CD4-positive, alpha-beta T cell treated with Interleukin-15 for 4 hours (primary cell): ENCODE results near the gene SORCS2.

Experiments
- DNase-seq: peaks from one replicate; pipeline ENCODE4 v3.0.0-alpha.2; 2020; ENCODE audit warnings: low spot score

The SORCS2 gene

DNA sequence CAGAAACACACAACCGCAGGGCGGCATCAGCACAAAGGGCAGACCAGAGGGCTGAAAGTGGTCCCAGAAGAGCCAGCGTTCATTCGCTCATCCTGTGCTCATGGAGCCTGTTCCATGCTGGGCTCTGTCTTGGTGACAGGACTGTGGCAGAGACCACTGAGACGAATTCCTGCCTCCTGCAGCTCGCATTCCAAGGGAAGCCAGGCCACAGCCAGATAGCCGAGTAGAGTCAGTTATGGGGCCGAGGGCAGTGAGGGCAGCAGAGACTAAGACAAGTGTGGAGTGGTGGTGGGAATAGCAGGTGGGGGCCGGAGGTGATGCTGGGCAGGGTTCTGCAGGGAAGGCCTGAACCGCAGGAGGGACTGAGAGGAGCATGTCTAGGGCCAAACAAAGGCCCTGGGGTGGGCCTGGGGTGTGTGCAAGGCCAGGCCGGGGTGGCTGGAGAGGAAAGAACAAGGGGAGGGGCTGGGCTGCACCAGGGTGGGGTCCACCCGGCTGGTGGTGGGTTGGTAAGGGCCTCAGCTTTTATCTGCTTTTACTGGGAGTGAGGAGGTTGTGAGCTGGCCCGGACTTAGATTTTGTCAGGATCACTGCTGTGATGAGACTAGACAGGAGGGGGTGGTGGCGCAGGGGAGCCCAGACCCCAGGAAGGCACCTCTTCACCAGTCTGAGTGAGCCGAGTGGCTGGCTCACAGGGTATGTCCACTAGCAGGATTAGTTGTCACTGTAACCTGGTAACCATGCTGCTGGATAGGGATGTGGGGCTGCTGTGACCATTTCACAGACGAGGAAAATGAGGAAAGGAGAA, 236.1 kb downstream of the SORCS2 start:
- DNase-seq = no peak

DNA sequence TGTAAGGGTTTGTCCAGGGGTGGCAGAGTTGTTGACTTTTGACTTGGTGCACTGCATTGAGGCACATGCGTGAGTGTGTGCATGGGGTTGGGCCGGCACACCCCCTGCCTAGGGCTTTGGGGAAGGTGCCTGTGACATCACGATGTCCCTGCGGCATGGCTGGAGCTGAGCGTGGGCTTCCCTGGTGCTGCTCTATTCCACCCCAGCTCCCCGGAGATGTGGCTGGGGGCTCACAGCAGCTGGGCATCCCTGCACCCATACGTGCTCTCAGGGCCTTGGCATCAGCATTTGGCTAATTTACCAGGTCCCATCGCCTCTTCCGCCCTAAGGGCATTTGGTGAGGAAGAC, 236.7 kb downstream of the SORCS2 start:
- DNase-seq = no peak

DNA sequence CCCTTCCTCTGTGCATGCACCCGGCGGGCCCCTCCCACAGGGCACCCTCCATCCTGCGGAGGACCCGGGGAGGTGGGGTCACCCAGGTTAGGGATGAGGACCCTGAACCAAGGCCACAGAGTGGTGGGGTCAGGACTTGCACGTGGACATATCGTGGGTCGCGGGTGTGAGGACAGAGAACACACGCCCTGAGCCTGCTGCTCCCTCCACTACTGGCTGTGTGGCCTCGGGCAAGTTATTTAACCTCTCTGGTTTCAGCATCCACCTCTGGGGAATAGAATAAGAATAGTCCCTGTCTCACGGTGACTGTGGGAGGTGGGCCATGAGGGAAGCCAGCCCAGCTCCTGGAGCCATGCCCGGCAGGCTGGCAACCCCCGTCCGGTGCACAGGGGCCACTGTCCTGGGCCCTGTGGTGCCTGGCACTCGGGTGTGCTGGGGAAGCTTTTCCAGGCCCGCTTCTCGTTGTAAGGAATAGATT, 237.3 kb downstream of the SORCS2 start:
- DNase-seq = no peak

DNA sequence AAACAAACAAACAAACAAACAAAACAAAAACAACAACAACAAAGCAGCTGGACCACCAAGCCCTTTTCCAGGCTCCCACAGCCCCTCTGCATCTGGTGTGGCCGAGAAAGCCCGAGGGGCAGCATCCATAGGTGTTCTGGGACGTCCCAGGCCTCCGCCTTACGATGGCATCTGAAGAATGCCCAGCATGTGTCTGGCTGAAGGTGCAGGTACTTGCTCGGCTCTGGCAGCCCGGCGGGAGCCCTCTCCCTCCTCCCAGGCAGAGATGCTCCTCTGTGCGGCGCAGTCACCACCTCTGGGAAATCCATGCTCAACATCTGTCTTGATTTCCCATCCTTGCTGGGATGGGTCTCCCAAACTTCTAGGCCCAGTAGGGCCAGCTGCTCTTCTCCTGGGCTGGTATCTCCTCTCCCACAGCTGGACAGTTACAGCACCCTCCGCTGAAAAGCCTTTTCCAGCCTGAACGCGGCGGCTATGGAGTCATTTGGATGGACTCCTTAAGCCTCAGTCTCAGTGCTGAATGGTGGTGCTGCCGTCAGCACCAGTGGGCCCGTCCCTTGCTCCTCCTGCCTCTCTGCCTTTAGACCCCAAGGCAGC, 238.1 kb downstream of the SORCS2 start:
- no peak for DNase-seq

DNA sequence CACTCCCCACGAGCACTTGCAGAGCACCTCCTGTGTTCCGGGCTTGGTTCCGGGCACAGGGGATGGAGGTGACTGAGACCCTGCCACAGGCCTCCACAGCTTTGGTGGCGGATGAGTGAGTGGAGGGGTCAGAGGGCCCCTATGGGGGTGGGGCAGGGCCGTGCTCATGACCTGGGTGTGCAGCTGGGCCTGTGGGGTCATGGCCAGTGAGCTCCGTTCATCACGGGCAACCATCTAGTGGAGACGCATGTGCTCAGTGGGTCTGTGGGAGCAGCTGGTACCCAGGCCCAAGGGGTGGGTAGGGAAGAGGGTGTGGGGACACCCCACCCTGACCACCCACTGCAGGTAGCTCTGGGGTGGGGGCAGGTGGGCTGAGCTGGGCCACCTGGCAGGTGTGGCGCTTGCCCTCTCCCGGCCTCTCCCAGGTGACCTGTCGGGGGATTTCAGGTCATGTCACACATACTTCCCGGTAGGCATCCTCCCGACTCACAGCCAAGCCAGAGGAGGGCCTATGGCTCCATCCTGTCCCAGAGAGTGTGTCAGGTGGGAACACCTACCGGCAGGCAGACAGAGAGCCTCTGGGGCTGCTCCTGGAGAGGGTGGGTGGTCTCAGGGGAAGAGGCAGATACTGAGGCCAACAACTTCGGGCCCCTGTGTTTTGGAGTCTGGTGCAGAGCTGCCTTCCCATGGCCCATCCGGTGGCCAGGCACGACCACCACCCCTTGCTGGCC, 238.8 kb downstream of the SORCS2 start:
- no peak for DNase-seq

DNA sequence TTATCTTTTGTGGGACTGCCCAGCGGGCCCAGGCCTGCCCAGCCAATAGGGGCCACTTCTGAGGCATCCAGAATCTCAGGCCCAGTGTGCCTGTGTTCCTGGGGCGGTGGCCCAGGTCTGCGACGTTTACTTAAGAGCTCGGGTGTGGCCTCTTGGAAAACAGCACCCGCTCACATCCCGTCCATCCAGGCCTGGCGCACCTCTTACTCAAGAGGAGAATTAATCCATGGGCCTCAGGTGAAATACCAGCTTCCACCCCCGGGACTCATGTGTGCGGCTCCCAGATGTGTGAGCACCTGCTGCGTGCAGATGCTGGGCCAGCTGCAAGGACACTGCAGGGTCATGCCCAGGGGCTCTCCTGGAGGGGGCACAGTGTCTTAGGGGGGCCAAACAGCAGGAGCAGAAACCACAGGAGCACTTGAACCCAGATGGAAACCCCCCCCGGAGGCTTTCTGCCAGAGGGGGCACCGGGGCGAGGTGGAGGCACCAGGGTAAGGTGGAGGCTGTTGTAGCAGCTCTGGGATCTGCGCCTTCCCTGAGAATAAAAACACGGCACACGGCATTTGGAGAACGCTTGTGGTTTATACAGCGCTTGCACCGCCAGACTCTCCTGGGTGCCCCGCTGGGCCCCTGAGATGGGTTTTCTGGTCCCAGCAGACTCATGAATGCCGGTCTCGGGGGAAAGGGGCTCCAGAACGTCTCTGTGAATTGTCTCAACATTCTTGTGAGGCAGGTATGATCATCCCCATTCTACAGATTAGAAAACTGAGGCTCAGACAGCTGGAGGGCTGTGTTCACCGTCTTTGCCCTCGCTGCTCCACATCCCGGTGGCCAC, 239.6 kb downstream of the SORCS2 start:
- DNase-seq = no peak

DNA sequence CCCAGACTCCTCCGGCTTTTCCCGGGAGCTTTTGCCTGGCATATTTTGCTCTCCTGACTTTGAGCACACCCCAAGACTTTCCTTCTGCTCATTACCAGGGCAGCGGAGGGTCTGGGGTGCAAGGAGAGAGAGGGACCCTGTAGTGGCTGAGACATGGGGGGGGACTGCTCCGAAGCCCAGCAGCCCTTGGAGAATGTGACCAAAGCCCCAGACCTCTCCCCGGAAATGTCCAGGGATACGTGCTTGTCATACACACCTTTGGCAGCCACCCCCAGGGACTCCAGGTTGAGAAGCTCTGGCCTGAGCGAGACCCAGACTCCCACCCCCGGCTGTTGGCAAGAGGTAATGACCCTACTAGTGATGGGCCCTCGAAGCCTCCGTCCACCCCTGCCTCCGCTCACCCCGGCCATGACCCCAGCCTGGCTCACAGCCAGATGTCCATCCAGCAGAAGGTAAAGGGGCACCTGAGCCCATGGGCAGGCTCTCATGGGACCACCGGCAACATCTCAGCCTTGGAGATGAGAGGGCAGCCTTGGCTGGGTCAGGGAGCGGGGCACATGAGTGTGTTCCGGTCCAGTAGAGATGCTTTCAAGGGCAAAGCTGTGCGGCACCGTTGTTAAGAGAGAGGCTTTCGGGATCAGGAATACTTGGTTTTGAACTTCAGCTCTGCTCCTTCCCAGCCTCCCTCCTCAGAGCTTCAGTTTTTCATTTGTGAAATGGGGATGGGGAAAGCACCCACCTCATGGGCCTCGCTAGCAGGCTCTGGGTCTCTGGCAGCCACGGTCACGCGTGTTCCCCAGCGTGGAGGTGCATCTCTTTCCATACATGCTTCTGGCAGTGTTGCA, 240.4 kb downstream of the SORCS2 start:
- DNase-seq = no peak

DNA sequence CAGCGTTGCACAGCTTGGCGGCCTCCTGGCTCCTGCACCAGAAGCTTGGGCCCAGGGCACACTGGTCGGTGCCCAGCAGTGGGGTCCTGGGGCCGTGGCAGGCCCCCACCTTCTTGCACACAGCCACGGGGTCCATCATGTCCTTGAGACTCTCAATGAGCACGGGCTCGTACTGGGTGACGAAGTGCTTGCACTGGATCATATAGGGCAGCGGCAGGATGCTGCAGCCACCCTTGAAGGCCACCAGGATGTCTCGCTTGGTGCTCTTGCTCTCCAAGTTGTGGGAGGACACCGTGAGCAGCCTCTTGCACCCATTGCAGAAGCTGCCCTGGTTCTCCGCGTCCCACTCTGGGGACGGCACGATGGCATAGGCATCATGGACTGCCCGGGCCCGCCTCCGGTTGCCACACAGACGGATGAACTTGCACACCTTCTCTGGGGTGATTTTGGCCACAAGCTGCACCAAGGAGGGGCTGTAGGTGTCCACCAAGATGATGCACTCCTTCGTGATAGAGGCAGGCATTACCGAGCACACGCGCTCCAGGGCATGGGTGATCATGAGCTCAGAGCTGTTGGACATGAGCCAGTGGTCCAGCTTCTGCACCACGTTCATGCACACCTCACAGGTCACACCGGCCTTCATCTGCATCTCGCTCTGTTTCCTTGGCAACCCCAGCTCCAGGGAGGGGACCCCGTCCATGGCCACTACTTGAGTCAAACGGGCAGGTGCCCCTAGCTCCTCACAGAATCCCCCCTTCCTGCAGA, 241.2 kb downstream of the SORCS2 start:
- no peak for DNase-seq

DNA sequence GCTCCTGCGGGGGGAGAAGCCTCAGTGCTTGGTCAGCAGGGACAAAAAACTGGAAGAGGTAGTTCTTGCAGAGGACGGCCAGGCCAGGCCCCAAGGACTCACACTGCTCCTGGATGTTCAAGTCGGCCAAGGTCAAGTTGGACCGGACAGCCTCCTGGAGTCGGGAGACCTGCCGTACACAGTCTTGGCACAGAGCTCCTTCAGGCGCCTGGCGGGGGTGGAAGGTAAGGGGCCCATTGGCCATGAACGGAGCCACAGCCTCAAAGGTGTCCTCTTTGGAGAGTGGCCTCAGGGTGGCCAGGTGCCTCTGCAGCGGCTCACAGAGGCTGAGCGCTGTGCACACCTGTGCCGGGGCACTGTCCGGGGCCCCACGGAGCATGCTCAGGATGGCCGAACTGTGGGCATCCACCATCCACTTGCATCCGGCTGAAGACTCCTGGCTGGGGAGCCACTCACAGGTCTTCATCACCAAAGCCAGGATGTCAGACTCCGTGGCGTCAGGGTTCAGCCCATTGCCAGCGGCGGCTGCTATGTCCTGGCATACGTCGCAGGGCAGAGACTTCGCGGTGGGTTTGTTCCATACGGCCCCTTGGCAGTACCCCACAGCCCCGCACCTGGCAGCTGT, 241.9 kb downstream of the SORCS2 start:
- no peak for DNase-seq

DNA sequence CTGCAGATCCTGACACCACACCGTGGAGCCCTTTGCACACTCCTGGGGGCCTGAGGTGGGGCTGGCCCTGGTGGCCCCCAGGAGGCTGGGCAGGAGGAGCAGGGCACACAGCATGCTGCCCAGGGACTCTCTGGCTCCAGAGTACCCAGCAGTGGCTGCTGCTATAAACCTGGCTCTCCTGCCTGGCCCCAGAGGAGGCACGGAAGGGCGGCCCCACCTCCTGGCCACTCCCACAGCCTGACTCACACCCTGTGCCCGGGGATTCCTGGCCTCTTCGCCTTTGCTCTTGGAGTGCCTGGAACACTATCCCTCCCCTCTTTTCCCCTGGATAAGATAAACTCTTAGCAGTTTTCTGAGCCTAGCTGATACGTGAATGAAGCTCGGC, 242.4 kb downstream of the SORCS2 start, which contains the start of gene PSAPL1:
PSAPL1 (minus strand) TSS at position 165 of the 385 bp plus-strand sequence; CDS start at position 114, 51 bp downstream.
- DNase-seq = no peak

DNA sequence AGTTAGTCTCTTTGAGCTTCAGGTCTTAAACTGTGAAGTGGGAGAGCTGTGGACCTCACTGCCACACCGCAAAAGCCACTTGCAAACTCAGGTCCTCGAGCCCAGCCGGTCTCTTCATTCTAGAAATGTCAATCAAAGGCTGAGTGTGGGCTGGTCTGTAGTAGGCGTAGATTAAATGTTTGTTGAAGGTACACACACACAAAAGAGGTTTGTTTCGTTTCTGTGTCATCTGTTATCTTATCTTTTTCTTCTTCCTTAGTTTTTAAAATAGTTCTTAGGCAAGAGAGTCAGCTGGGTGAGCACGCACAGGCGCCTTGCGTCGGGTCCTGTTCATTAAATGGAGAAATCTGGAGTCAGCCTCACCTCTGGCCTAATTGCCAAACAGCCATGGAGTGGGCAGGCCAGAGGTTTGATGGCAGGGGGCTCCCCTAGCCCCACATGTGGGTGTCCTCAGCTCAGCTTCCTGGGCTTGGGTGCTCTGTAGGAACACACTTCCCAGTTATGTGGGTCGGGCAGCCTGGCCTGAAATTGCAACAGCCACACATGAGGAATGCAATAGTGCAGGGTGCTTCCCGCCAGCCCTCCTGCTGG, 243.2 kb downstream of the SORCS2 start:
- DNase-seq = no peak

DNA sequence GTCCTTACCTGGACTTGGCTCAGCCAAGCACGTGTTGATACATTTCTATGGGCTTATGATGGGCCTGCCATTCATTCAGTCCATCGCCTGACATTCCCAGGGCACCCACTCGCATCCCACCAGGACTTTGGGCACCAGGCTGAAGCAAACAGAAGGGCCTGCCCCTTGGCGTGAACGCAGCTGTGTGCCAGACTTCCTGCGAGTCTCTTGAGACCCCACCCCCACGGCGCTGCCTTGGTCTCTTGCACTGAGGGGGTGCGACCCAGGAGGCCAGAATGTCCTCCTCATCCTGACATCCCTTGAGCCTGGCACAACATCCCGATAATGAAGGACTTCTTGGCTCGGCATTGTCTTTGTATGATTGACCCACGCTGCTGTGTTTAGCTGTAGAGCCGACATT, 243.9 kb downstream of the SORCS2 start:
- DNase-seq = no peak

DNA sequence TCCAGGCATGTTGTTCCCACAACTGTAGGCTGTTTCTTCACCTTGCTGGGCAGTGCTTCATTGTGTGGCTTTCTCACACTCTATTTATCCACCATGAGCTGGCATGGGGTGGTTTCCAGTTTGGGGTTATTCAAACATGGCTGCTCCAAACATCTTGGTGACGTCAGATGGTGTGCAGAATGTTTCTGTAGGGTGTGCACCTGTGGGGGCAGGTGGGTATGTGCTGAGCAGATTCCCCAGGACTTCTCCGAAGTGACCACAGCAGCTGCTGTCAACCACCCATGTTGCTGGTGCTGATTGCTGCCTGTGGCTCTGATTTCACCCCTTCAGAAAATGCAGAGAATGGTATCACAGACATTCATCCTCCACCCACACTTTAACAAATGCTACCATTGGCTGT, 247.4 kb downstream of the SORCS2 start:
- DNase-seq = no peak

DNA sequence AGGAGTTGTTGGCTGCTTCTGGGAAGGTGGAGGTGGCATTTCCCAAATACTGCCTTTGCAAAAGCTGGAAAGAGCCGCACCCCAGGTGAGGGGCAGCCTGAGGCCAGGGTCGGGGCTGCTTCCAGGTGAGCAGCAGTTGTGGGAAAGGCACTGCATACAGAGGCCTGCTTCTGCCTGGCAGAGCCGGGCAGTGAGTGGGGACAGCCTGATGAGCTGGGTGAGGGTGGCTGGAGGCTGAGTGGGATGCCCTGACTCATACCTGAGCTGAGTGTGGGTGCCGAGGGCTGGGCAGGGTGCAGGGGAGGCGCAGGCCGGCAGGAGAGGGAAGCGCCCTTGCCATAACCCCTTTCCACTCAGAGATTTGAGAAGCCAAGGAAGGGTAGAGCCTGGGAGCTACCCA, 248.9 kb downstream of the SORCS2 start:
- DNase-seq = no peak

DNA sequence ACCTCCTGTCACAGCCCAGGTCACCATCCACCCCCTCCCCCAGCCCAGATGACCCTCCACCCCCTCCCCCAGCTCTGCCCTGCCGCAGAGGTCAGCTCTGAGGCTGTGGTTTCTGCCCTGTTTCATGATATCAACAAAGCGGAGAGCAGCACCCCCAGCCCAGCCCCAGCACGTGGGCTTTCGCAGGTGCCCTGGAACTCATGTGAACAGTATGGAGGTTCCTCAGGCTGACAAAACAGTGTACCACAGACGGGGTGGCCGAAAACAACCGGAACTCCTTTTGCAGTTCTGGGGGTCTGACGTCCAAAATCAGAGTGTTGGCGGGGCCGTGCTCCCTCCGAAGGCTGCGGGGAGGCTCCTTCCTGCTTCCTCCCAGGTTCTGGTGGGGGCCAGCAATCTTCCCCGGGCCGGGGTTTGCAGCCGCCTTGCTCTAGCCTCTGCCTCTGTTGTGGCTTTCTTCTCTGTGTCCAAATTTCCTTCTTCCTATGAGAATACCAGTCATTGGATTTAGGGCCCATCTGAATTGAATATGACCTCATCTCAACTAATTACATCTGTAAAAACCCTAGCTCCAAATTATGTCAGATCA, 250.3 kb downstream of the SORCS2 start:
- DNase-seq = no peak

DNA sequence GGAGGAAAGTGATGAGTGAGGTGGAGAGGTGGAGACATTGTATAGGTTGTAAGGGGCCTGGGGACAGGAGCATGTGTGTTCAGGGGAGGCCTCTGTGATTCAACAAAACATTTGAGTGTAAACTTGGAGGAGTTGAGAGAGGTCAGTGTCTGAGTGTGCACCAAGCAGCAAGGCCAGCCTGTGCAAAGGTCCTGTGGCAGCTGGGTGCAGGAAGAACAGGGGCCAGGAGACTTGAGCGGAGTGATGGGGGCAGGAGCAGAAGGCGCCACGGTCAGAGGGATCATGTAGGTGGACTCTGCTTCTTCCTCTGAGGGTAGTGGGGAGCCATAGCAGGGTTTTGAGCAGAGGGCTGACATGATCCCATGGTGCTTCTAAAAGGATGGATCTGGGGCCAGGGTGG, 252.0 kb downstream of the SORCS2 start:
- no peak for DNase-seq

DNA sequence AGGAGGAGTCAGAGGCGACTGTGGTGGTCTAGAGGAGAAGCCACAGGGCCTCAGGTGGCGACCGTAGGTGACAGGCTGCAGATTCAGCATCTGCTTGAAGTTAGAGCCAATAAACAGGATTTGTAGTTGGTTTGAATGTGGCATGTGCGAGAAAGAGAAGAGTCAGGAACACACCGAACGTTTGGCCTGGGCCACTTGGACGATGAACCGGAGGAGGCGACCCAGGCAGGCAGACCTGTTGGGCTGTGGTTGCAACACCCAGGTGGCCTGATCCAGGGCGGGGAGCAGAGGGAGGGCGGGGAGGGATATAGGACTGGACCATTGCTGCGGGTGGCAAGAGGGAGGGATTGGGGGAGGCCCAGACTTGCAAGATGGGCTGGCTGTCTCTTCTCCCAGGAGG, 252.4 kb downstream of the SORCS2 start:
- DNase-seq = no peak

DNA sequence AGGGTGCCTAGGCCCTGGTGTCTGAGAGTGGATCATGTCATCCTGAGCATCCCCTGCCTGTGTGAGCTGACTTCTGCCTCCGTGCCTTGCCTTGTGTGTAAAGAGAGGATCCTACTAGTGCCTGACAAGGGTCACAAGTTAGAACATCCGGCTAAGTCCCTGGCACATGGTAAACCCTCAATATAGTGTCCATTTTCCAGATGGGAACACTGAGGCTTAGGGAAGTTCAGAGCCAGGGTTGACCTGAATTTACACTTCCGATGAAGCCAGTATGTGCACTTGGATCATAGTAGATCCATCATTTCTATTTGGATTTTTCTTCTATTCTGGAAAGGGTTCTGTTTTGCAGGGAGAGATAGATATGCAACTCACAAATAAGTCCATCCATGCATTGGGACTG, 254.9 kb downstream of the SORCS2 start:
- DNase-seq = no peak

DNA sequence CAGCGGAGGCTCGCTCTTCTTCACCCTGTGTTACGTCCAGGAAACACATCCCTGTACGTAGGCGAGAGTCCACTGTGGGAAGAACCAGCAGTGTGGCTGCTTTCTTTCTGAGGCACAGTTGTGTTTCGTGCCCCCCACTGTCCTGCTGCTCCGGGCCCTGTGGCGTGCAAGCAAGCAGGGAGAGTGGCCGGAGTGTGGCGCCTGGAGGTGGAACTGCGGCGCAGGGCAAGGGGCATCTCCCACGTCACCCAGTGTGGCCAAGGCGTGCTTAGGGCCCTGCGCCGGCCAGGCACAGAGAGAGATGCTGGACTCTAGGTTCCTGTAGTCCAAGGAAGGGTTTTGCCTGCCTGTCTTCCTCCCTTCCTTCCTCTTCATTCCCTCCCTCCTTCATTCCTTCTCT, 255.7 kb downstream of the SORCS2 start:
- no peak for DNase-seq
